ENCODE results near the gene HDAC1.

HDAC1 gene

GRCh38 chr1:32303358-32303757 is 11.5 kb downstream of the HDAC1 start:
- no peak for TF ChIP-seq CTCF (IDR thresholded peaks at IDR 0.05; ENCODE audit: low read depth, low read length)
- H3K4me3 ChIP-seq (ENCODE audit: low read depth, low read length) = no peak overlapping the region

- TF ChIP-seq CTCF (IDR thresholded peaks at IDR 0.05; ENCODE audit: low read depth, low read length) = no peak
- no peak overlapping the region for H3K4me3 ChIP-seq (ENCODE audit: low read depth, low read length)
Observed at GRCh38 chr1:32303997-32304622, 12.2 kb downstream of the HDAC1 start.

- no peak overlapping the region for H3K4me3 ChIP-seq (ENCODE audit: low read depth, low read length)
- TF ChIP-seq CTCF (IDR thresholded peaks at IDR 0.05; ENCODE audit: low read depth, low read length) = no peak
Observed at GRCh38 chr1:32305310-32305709, 13.4 kb downstream of the HDAC1 start.

DNA sequence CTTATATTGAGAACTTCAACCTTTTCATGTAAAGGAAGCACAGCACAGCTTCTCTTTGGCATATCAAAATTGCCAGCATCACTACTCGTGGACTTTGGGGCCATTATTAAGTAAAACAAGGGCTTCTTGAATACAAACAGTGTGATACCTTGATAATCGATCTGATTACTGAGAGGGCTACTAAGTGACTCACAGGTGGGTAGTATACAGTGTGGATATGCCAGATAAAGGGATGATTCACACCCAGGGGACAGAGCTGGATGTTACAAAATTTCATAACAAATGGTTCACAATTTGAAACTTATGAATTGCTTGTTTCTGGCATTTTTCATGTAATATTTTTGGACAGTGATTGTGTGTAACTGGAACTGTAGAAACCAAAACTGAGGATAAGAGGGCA is 15.4 kb downstream of the HDAC1 start:
- TF ChIP-seq CTCF (IDR thresholded peaks at IDR 0.05; ENCODE audit: low read depth, low read length) = no peak
- H3K4me3 ChIP-seq (ENCODE audit: low read depth, low read length) = no peak overlapping the region

GRCh38 chr1:32309960-32310359 is 18.1 kb downstream of the HDAC1 start:
- H3K4me3 ChIP-seq (ENCODE audit: low read depth, low read length) = no peak overlapping the region
- no peak for TF ChIP-seq CTCF (IDR thresholded peaks at IDR 0.05; ENCODE audit: low read depth, low read length)

DNA sequence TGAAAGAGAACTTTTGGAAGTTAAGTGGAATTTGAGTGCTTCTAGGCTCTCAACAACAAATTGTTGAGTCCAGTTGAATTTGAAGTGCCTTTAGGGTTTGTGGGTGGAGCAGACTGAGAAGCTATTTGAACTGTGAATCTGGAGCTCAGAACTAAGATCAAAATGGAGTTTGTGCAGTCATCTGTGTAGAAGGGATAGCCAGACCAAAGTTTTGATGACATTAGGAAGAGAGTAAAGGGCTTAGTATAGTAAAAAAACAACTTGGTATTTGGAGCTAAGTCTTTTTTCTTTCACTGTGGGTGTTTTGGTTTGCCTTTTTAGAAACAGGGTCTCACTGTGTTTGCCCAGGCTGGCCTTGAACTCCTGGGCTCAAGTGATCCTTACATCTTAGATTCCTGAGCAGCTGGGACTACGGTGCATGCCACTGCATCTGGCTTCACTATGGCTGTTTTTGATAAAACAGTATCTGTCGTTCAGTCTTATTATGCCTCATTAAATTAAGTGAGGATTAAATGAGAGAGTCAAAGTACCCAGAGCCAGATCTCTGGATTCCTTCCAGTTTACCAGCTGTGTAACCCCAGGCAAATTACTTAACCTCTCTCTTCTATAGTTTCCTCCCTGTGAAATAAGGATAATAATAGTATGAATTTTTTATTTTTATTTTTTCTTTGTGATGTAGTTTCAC is 20.0 kb downstream of the HDAC1 start:
- no peak for TF ChIP-seq CTCF (IDR thresholded peaks at IDR 0.05; ENCODE audit: low read depth, low read length)
- no peak overlapping the region for H3K4me3 ChIP-seq (ENCODE audit: low read depth, low read length)

GRCh38 chr1:32316903-32317277 is 25.0 kb downstream of the HDAC1 start:
- TF ChIP-seq CTCF (IDR thresholded peaks at IDR 0.05; ENCODE audit: low read depth, low read length) = no peak

More at GRCh38 chr1:32316903-32317277, 25.0 kb downstream of the HDAC1 start:
- H3K4me3 ChIP-seq (ENCODE audit: low read depth, low read length) = no peak overlapping the region
